H9 (cell line): Measurements from ENCODE around the gene HNRNPF. TPM values are rescaled to one million over a fixed set of nuclear protein-coding genes. Genes with fewer than 3 reads are reported as not detected.

Source experiments
- DNase-seq: peaks from one replicate; pipeline ENCODE4 v3.0.0-alpha.2; 2017
- H2AFZ ChIP-seq: one replicate; pipeline ENCODE4 v1.6.1; 2013; ENCODE audit warnings: mild to moderate bottlenecking, low read length, control low read depth, moderate library complexity
- H2AK5ac ChIP-seq: 2 replicates; pipeline ENCODE4 v1.6.1; 2013; ENCODE audit warnings: low read length, control low read depth, mixed read lengths; ENCODE audit not compliant: insufficient read length
- H2BK120ac ChIP-seq: one replicate; pipeline ENCODE4 v1.6.1; 2013; ENCODE audit warnings: low read depth, mild to moderate bottlenecking, low read length, control low read depth, inconsistent platforms; ENCODE audit not compliant: poor library complexity, severe bottlenecking
- H2BK12ac ChIP-seq: 2 replicates; pipeline ENCODE4 v1.6.1; 2013; ENCODE audit warnings: low read length, control low read depth, mixed read lengths, low read depth; ENCODE audit not compliant: insufficient read length
- H2BK15ac ChIP-seq: 2 replicates; pipeline ENCODE4 v1.6.1; 2013; ENCODE audit warnings: low read depth, low read length, control low read depth
- H2BK20ac ChIP-seq: one replicate; pipeline ENCODE4 v1.6.1; 2013; ENCODE audit warnings: low read depth, mild to moderate bottlenecking, low read length, control low read depth, inconsistent platforms; ENCODE audit not compliant: poor library complexity, severe bottlenecking
- H2BK5ac ChIP-seq: 2 replicates; pipeline ENCODE4 v1.6.1; 2013; ENCODE audit warnings: low read length, control low read depth, mixed read lengths; ENCODE audit not compliant: insufficient read length
- H3K14ac ChIP-seq: 2 replicates; pipeline ENCODE4 v1.6.1; 2013; ENCODE audit warnings: low read length, control low read depth; ENCODE audit not compliant: insufficient read depth
- H3K18ac ChIP-seq: 2 replicates; pipeline ENCODE4 v1.6.1; 2013; ENCODE audit warnings: low read depth, mild to moderate bottlenecking, mixed read lengths, low read length, control low read depth; ENCODE audit not compliant: insufficient read length
- H3K23ac ChIP-seq: 2 replicates; pipeline ENCODE4 v1.6.1; 2013; ENCODE audit warnings: low read length, control low read depth, mixed read lengths, low read depth; ENCODE audit not compliant: insufficient read length
- H3K23me2 ChIP-seq: 2 replicates; pipeline ENCODE4 v1.6.1; 2013; ENCODE audit warnings: low read depth, mild to moderate bottlenecking, mixed read lengths, low read length, control low read depth; ENCODE audit not compliant: insufficient read length, poor library complexity, severe bottlenecking
- H3K27ac ChIP-seq: 2 replicates; pipeline ENCODE4 v1.5.1; 2013; ENCODE audit warnings: low read length, control low read depth, mixed read lengths, low read depth; ENCODE audit not compliant: insufficient read length
- H3K27me3 ChIP-seq: 2 replicates; pipeline ENCODE4 v1.6.1; 2013; ENCODE audit warnings: low read length, control low read depth, inconsistent platforms; ENCODE audit not compliant: insufficient read depth
- H3K4ac ChIP-seq: 2 replicates; pipeline ENCODE4 v1.6.1; 2013; ENCODE audit warnings: low read depth, mild to moderate bottlenecking, control low read depth, inconsistent platforms, low read length, moderate library complexity
- H3K4me1 ChIP-seq: 2 replicates; pipeline ENCODE4 v1.6.1; 2013; ENCODE audit warnings: low read length, control low read depth, inconsistent platforms; ENCODE audit not compliant: insufficient read depth
- H3K4me2 ChIP-seq: 2 replicates; pipeline ENCODE4 v1.6.1; 2013; ENCODE audit warnings: low read length, control low read depth, mixed read lengths; ENCODE audit not compliant: insufficient read length, insufficient read depth
- H3K56ac ChIP-seq: 2 replicates; pipeline ENCODE4 v1.6.1; 2013; ENCODE audit warnings: low read depth, mild to moderate bottlenecking, mixed read lengths, low read length, control low read depth; ENCODE audit not compliant: insufficient read length
- H3K79me1 ChIP-seq: 2 replicates; pipeline ENCODE4 v1.6.1; 2013; ENCODE audit warnings: low read depth, mild to moderate bottlenecking, moderate library complexity, low read length, control low read depth, inconsistent platforms; ENCODE audit not compliant: insufficient read depth, poor library complexity, severe bottlenecking
- H3K79me2 ChIP-seq: 2 replicates; pipeline ENCODE4 v1.6.1; 2013; ENCODE audit warnings: low read length, control low read depth, inconsistent platforms; ENCODE audit not compliant: insufficient read depth
- H3K9ac ChIP-seq: 2 replicates; pipeline ENCODE4 v1.6.1; 2013; ENCODE audit warnings: low read length, control low read depth, mixed read lengths; ENCODE audit not compliant: insufficient read length; ENCODE audit errors: extremely low read depth
- H3K9me3 ChIP-seq: one replicate; pipeline ENCODE4 v1.6.1; 2013; ENCODE audit warnings: low read depth, low read length, inconsistent platforms; ENCODE audit not compliant: control insufficient read depth
- H3T11ph ChIP-seq: one replicate; pipeline ENCODE4 v1.6.1; 2013; ENCODE audit warnings: mild to moderate bottlenecking, low read length, control low read depth, inconsistent platforms
- H4K20me1 ChIP-seq: one replicate; pipeline ENCODE4 v1.6.1; 2013; ENCODE audit not compliant: control insufficient read depth, insufficient read length, insufficient read depth
- H4K5ac ChIP-seq: 2 replicates; pipeline ENCODE4 v1.6.1; 2013; ENCODE audit warnings: low read depth, mild to moderate bottlenecking, mixed read lengths, low read length, control low read depth; ENCODE audit not compliant: insufficient read length
- H4K8ac ChIP-seq: replicated peaks from 2 replicates; pipeline ENCODE4 v1.6.1; 2013; ENCODE audit warnings: low read length, control low read depth, mixed read lengths, low read depth; ENCODE audit not compliant: insufficient read length
- H4K91ac ChIP-seq: 2 replicates; pipeline ENCODE4 v1.6.1; 2013; ENCODE audit warnings: low read depth, mild to moderate bottlenecking, moderate library complexity, mixed read lengths, low read length, control low read depth; ENCODE audit not compliant: insufficient read length
- H3K27ac Mint-ChIP-seq, 3 experiments: 2 replicates in 2 of 3; 3 replicates in 1 of 3; pipeline ENCODE4 v1.8.0; 2020 to 2021; ENCODE audit warnings: mixed read lengths in 3 of 3, mild to moderate bottlenecking in 1 of 3, moderate library complexity in 1 of 3
- H3K27me3 Mint-ChIP-seq: 2 replicates; pipeline ENCODE4 v1.8.0; 2021; ENCODE audit warnings: low read depth, mild to moderate bottlenecking, moderate library complexity, mixed read lengths
- H3K36me3 Mint-ChIP-seq, 3 experiments: 2 replicates in 2 of 3; 3 replicates in 1 of 3; pipeline ENCODE4 v1.8.0; 2020 to 2021; ENCODE audit warnings: low read depth in 3 of 3, mixed read lengths in 3 of 3; ENCODE audit not compliant: insufficient read depth in 1 of 3
- H3K4me1 Mint-ChIP-seq, 2 experiments: 2 replicates each; pipeline ENCODE4 v1.8.0; 2020; ENCODE audit warnings: mixed read lengths in 2 of 2
- H3K4me3 Mint-ChIP-seq, 2 experiments: 2 replicates in 1 of 2; 3 replicates in 1 of 2; pipeline ENCODE4 v1.8.0; 2020 to 2021; ENCODE audit warnings: mild to moderate bottlenecking in 2 of 2, mixed read lengths in 2 of 2, moderate library complexity in 1 of 2
- H3K9me3 Mint-ChIP-seq, 2 experiments: 2 replicates in 1 of 2; 3 replicates in 1 of 2; pipeline ENCODE4 v1.8.0; 2020; ENCODE audit warnings: mild to moderate bottlenecking in 2 of 2, mixed read lengths in 2 of 2, moderate library complexity in 1 of 2
- CTCF ChIP-seq: fragments of 200-600 bp; sonication (generic); conservative IDR thresholded peaks from 3 replicates; pipeline ENCODE4 v1.8.0; 2021; ENCODE audit warnings: antibody characterized with exemption, mild to moderate bottlenecking
- WGBS: extraction: QIAGEN DNeasy Blood & Tissue Kit; methylation state at CpG from one replicate; pipeline ENCODE4 v1.1.7; 2013; ENCODE audit warnings: missing lambda C conversion rate, low lambda C conversion rate, mixed read lengths; ENCODE audit not compliant: insufficient read length; ENCODE audit errors: extremely low coverage; 5-methylcytosine and 5-hydroxymethylcytosine counted together
- total RNA-seq: library from RNA; stranded (reverse); gene quantifications from 2 replicates; pipeline ENCODE4 v1.2.1, GENCODE V29; 2021

The HNRNPF gene
- total RNA-seq, 1 experiment from 2014 or later, result 411 TPM

- no peak overlapping the region for H2BK5ac ChIP-seq
- H3K4ac ChIP-seq, result no peak overlapping the region
- H2BK15ac ChIP-seq, result no peak overlapping the region
- peaks cover 6% of the 10 kb centered on the region for H3K9me3 ChIP-seq
- no peaks in the 10 kb centered on the region for H3K4me1 ChIP-seq
- no peak overlapping the region for H3K18ac ChIP-seq
- H2BK12ac ChIP-seq, result no peak overlapping the region
- H2AK5ac ChIP-seq, result no peak overlapping the region
- Mint-ChIP-seq H3K4me3 (no peak overlapping the region), H3K9me3 (peaks cover 24 to 27% of the 10 kb centered on the region in 2 experiments), H3K27ac (no peak overlapping the region), H3K36me3 (peaks cover 11 to 22% (median 13%) of the 10 kb centered on the region in 3 experiments), H3K4me1 (no peaks in the 10 kb centered on the region), H3K27me3 (peaks cover 3% of the 10 kb centered on the region)
- H3K27ac ChIP-seq, result no peak overlapping the region
- no peak overlapping the region for H4K8ac ChIP-seq
- TF ChIP-seq CTCF, result no peak
- no peak overlapping the region for H2BK20ac ChIP-seq
- no peak overlapping the region for H3K9ac ChIP-seq
- H3K4me2 ChIP-seq, result no peak overlapping the region
- H3K27me3 ChIP-seq, result no peaks in the 10 kb centered on the region
- no peak overlapping the region for H3K14ac ChIP-seq
- no peak overlapping the region for H3T11ph ChIP-seq
- no peak for DNase-seq
- no CpG with 5 or more reads among the region's 2 CpGs for WGBS
- no peaks in the 10 kb centered on the region for H3K79me2 ChIP-seq
- no peak overlapping the region for H3K56ac ChIP-seq
- H2BK120ac ChIP-seq, result no peak overlapping the region
- no peaks in the 10 kb centered on the region for H3K79me1 ChIP-seq
- H3K23ac ChIP-seq, result no peak overlapping the region
- no peaks in the 10 kb centered on the region for H3K23me2 ChIP-seq
- H4K91ac ChIP-seq, result no peak overlapping the region
- H4K5ac ChIP-seq, result no peak overlapping the region
- H4K20me1 ChIP-seq, result no peaks in the 10 kb centered on the region
- no peak overlapping the region for H2AFZ ChIP-seq
Observed at GRCh38 chr10:43444897-43445466, 36.0 kb upstream of the HNRNPF start.
